Measurements from ENCODE around the gene KCNIP3.

DNA sequence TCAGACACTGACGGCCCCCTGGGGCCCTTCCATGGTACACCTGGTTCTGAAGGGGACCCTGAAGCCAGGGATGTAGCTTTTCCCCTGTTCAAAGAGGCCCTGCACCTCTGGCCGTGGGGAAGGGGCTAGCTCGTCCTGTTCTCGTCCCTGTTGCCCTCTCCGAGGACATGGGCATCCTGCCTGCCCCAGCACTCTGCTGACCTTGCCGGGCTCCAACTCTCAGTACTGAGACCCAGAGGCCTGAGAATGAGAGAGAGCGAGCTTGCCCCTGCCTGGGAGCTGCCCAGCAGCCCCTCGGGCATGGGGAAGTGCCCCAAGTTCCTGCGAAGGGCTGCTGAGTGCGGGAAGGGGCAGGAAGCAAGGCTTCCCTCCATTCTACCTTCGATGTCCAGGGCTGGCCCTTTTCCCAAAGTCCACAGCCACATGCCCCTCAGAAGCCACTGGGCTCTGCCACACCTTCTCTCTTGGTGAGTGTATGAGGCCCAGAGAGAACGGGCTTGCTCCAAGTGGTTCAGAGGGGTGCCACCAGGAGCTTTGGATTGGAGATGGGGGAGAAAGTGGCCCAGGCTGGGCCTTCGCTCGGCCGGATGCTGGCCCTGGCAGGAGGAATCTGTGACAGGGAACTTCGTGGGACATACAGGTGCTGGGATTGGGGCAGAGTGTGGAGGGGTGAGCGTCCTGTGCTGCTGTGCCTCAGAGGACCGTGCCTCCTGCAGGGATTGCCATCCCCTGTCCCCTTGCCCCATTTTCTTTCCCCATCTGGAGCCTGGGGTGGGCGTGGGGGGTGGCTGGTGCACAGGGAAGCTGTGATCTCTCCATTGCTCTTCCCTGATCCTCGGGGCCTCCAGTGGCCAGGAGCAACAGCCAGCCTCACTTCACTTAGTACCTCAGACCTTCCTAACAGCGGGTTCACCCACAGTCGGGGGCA is 50.8 kb downstream of the KCNIP3 start:
- TF ChIP-seq REST (IDR thresholded peaks at IDR 0.05; ENCODE audit: insufficient replicate concordance, low read depth) (no peak), POLR2AphosphoS5 (IDR thresholded peaks at IDR 0.05; ENCODE audit: low read depth) (no peak)
- TF ChIP-seq, protein P1, sequence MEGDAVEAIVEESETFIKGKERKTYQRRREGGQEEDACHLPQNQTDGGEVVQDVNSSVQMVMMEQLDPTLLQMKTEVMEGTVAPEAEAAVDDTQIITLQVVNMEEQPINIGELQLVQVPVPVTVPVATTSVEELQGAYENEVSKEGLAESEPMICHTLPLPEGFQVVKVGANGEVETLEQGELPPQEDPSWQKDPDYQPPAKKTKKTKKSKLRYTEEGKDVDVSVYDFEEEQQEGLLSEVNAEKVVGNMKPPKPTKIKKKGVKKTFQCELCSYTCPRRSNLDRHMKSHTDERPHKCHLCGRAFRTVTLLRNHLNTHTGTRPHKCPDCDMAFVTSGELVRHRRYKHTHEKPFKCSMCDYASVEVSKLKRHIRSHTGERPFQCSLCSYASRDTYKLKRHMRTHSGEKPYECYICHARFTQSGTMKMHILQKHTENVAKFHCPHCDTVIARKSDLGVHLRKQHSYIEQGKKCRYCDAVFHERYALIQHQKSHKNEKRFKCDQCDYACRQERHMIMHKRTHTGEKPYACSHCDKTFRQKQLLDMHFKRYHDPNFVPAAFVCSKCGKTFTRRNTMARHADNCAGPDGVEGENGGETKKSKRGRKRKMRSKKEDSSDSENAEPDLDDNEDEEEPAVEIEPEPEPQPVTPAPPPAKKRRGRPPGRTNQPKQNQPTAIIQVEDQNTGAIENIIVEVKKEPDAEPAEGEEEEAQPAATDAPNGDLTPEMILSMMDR (IDR thresholded peaks at IDR 0.05; ENCODE audit: insufficient read depth, low read length), result no peak
